NCI-H2196 treated with DMSO at 0.1 percent for 48 hours (cell line): ENCODE measurements around the gene MBNL1.
"Not testable (repeated sequence)": the region's sequence is repeated elsewhere in the genome, so short reads cannot be mapped to it uniquely, and the experiment has no call there.

Experiments
- DNase-seq: peaks from one replicate; lab custom pipeline; 2025; ENCODE audit not compliant: unreplicated experiment; lab: John Stamatoyannopoulos, UW

The MBNL1 gene

DNA sequence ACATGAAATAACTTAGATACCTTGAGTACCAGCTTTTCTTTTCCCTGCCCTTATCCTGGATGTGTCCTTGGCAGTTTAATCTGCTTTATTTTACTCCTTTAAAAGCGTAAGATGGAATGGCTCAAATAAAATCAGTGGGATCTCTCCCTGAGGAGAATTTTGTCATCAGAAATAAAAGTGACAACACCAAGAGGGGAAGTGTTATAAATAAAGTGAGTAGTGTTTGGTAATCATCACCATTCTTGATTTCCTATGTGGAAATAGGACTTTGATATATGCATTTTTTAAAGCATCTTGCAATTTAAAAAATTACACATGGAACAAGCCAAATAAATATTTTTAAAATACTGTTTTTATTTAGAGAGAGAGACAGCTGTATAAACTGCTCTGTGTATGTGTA lies 76.5 kb downstream of the MBNL1 start:
- no peak for DNase-seq

DNA sequence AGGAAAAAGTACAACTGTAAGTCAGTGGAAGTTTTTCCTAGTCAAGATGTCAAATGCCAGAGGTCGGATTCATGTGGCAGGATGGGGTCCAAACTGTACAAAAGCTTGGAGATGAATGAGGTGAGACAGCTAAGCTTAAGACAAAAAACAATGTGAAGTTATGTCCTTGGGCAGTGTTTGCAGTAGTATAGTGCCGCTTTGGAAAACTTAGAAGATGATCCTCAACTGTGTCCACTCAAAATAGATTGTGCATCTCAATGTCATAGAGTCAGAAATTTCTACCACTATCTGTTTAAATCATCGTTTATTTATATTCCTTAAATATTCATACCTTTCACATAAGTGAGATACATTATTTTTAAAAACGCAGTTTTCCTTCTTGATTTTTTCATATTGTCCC lies 77.3 kb downstream of the MBNL1 start:
- DNase-seq, result no peak

DNA sequence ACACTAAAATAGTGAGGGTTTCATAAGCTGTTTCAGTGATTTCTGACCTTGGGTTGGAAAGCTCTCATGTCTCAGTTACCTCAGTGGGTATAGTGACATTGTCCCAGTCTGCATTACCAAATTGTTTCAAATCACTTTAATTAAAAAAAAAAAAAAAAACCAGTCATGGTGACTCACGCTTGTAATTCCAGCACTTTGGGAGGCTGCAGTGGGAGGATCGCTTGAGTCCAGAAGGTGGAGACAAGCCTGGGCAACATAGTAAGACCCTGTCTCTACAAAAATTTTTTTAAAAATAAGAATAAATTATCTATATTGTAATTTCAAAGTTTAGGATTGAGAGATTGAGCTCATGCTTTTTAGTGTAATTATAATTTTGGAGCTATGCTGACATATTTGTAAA lies 78.0 kb downstream of the MBNL1 start:
- DNase-seq, result no peak

DNA sequence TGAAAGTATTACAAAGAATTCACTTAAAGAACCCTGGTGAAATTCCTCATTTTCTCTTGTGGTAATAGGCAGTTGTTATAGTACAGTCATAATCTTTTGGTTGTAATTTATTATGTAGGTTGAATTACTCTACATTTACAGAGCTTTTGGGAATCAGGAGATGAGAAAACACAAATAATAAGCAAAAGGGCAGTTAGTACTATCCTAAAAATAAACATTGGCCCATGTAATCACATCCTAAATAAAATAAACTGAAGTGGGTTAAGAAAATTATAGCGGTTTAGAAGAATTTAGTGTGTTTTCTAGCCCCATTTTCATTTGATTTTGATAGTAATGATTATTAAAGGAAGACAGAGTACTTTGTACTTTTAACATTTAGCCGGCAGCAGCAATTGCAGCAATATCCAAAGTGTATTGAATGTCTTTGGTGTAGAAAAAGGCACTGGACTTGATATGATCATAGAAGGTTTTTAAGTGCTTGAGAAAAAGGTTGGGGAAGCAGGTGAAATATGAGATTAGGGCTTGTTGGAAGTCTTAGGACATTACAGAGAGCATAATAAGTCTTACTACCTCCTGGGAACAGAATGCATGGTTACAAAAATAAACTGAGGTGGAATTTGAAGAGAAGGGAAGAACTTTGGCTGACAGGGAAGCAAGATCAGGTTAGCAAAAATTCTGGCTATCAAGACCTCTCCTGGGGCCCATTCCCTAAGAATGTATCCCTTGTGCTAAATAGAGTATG lies 79.9 kb downstream of the MBNL1 start:
- no peak for DNase-seq

DNA sequence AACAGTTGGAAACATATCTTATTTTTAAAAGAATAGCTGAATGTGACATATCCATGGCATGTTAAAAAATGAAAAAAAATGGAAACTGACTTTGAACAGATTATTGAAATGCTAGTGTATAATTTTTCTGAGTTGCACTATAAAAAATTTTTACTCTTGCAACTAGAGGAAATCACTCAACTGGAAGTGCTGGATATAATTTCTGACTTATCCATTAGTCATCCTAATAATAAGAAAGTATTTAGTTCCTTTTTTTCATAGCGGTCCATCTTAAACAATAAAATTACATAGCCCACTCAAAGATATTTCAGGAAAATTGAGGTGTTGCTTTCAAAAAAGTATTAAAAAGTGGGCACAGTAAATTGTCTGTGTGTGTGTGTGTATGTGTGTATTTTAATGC lies 80.7 kb downstream of the MBNL1 start:
- no peak for DNase-seq

DNA sequence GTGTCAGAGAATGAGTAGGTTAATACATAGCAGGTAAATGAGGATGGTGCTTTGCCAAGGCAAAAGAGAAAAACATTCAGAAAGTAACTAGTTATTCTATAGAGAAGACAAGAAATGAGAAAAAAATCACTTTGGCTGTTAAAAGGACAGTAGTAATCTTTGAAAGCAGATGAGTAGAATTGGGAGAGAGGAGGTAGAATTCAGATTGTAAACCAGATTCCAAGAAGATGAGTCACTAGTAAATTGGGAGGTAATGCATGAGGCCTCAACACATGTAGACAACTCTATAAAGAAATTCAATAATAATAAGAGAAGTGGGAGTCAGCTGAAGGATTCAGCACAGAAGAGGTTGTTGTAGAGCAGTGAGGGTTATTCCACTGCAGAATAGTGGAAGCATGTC lies 81.4 kb downstream of the MBNL1 start:
- no peak for DNase-seq

DNA sequence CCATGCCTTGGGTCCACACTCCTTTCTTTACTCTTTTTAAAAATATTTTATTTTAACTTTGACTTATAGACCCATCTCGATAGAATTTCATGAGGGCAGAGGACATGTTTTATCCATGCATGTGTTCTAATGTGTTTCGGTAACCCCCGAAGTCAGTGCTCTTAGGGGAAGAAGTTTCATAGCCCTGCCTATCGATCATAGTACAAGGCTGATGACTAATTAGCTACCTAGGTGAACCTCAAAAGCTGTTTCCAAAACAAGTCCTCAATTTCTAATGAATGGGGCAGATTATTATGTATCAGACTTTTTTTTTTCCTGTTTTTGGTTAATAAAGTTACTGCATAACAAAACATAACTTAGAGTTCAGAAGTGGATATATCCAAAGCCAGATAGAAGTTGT lies 82.0 kb downstream of the MBNL1 start:
- no peak for DNase-seq

DNA sequence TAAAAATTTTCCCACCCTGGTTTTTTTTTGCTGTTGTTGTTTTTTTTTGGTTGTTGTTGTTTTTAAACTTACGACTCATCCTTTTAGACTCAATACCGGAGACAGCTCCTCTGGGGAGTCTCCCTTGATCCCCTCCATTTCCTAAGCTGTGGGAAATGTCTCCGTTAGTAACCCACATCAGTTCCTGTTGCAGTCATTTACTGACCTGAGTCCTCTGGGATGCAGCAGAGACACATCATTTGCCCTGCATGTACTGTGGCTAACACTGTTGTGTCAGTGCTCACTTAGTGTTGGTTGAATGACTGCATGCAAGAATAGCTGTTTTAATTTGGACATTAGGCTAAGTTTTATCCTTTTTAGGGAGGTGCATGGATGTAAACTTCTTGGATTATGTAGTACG lies 83.8 kb downstream of the MBNL1 start:
- DNase-seq, result no peak

DNA sequence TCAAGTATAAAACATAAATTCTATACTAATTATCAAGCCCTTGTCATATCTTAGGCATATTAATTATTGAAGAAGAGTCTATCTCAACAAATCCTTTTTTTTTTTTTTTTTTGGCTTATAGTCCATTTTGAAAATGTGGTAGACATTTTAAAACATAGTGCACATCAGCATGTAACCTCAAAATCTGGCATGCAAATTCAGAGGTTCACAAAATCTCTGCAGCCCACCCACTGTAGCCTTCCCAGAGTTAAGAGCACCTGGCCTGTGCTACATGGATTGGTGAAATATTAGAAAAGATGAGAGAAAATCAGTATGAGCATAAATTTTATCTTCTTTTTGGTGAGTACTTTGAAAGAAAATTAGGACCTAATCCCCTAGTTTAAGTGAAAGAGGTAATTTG lies 84.8 kb downstream of the MBNL1 start:
- no peak for DNase-seq

- DNase-seq, result no peak
Observed at GRCh38 chr3:152355744-152356665, 87.3 kb downstream of the MBNL1 start.

DNA sequence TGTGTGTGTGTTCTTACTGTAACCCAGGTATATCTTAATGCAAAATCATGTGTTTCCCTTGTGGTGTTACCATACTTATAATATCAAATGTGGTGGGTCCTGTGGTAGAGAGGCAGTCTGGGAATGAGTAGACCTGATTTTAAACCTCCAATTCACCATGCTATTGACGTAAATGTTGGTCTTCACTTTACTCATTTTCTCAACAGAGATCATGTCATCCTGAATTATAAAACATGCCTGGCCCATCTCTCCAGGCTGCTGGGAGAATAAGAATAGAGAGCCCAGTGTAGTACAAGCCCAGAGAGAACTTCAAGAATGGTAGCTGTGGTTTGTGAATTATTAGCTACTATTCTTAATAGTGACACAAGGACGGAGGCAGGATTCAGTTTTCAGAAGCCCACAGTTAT lies 88.1 kb downstream of the MBNL1 start:
- DNase-seq, result no peak

DNA sequence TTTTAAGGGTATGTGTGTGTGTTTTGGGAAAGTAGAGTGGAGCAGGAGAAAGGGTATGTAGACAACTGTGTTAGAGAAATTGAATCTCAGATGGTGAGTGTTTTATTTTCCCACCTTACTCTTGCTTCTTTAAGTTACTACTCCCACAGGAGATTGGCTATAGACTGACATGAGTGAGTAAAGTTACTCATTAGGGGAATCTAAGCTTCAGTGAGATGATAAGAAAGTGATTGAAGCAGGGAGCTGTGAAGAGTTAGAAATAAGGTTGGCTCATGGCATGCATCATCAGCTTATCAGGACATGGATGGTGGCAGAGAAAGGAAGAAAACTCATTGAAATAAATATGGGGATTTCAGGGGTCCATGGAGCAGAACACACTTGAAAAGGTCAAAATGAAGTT lies 88.9 kb downstream of the MBNL1 start:
- DNase-seq, result no peak

DNA sequence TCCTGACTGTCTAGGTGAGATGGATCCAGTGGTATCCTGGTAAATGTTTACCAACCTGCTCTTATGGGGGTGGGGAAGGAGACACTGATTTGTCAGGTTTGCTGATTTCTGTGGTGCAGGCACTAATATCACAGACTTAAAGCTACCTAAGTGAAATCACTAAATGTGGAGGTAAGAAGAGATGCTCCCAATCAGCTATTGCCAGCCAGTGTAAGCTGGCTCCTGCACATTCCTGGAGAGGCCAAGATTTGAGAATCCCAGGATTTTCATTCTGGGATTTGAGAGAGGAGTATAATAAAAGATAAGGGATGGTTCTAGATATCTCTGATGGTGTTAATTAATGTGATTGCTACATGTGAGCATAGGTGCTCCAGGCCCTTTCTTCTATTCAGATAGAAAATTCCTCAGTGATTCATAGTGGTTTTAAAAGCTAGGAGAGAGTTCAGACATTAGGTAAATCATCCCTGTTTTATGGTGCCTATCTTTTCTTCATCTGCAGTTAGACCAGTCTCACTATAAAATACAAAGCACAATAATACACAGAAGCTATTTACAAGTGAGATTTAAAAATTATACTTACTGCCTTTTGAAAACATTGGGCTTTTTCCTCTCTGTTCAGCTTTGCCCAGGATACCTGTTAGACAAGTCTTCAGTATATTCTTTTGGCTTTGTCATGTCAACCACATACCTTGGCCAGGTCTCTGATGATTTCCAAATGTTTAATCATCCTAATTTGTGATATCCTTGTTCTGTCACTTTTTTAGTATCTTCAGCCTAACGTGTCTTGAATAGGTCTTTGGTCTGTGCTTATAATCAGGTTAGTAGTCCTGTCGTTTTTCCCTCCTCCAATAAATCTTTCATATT lies 90.9 kb downstream of the MBNL1 start:
- no peak for DNase-seq

- no peak for DNase-seq
Observed at GRCh38 chr3:152360302-152360701, 91.6 kb downstream of the MBNL1 start.

DNA sequence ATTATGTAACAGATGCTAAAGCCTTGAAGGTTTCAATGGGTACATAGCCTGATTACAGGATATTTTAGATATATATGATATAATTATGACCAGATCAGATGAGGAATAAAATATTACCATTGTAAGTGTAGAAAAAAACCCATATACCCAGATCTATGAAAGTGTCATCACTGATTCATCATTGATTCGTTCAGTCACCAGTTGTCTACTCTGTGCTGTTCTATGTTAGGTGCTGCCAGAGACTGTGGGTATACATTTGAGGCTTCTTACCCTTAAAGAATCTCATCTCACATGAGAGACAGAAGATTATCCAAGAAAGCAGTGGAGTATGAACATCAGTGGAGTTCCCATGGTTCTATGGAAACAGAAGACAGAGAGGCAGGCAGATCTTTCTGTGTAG lies 92.2 kb downstream of the MBNL1 start:
- no peak for DNase-seq

DNA sequence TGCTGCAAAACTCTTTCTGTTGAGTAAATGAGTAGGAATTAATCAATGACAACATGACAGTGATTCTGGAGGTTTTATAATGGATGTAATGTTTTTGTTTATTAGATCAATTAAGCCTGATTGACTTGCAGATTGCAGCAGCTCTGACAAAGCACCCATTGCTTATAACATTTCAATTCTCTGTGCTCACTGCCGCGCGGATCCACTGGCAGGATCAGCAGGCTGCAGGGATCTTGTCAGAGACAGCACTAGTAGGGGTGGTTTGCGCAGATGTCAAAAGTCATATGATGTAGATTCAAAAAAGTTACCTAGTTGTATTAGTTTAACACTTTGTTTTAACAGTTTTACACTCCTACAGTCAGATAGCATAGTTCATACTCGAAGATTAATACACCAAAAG lies 93.4 kb downstream of the MBNL1 start:
- no peak for DNase-seq

DNA sequence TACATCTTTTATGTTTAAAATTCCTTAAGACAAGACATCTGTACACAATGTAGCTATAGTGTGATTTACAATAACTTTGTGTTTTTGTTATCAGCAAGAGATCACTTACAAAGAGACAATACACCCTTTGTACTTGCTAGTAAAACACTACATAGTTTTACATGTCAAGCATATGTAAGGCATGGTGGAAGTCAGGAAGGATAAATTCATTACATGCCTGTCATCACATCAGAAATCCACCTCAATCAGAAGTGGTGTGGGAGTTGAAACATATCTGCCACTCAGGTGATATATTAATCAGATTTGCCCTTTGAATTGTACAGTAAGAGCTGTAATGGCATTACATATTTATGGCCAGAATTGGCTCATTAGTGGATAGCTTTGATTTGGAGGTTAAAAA lies 95.5 kb downstream of the MBNL1 start:
- no peak for DNase-seq

- DNase-seq, result no peak
Observed at GRCh38 chr3:152365126-152365525, 96.4 kb downstream of the MBNL1 start.

- no peak for DNase-seq
Observed at GRCh38 chr3:152365766-152366593, 97.3 kb downstream of the MBNL1 start.

DNA sequence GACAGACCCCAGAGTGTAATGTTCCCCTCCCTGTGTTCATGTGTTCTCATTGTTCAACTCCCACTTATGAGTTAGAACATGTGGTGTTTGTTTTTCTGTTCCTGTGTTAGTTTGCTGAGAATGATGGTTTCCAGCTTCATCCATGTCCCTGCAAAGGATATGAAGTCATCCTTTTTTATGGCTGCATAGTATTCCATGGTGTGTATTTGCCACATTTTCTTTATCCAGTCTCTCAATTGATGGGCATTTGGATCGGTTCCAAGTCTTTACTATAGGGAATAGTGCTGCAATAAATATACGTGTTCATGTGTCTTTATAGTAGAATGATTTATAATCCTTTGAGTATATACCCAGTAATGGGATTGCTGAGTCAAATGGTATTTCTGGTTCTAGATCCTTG lies 98.5 kb downstream of the MBNL1 start:
- not testable (repeated sequence) for DNase-seq

DNA sequence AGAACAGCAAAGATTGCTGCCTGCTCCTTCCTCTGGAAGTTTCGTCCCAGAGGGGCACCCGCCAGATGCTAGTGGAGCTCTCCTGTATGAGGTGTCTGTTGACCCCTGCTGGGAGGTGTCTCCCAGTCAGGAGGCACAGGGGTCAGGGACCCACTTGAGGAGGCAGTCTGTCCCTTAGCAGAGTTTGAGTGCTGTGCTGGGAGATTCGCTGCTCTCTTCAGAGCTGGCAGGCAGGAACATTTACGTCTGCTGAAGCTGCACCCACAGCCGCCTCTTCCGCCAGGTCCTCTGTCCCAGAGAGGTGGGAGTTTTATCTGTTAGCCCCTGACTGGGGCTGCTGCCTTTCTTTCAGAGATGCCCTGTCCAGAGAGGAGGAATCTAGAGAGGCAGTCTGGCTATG lies 103.9 kb downstream of the MBNL1 start:
- DNase-seq, result not testable (repeated sequence)
